SK-N-SH (cell line): ENCODE measurements around the gene DOK6. TPM values are rescaled to one million over a fixed set of nuclear protein-coding genes. Genes with fewer than 3 reads are reported as not detected.
"Not testable (repeated sequence)": the region's sequence is repeated elsewhere in the genome, so short reads cannot be mapped to it uniquely, and the experiment has no call there.

ENCODE experiments used
- CTCF ChIA-PET: fragments of 300-600, 350-600 bp; formaldehyde crosslinking; extraction: SDS; loops from one replicate; lab custom pipeline; 2021; lab: Yijun Ruan, JAX
- POLR2A ChIA-PET: fragments of 350-600 bp; sonication (Branson Sonifier 250); formaldehyde crosslinking; extraction: SDS; loops from one replicate; lab custom pipeline; 2020; ENCODE audit warnings: antibody characterized with exemption, inconsistent platforms; lab: Yijun Ruan, JAX
- DNase-seq: peaks from one replicate; pipeline ENCODE4 v3.0.0; 2012
- H2AFZ ChIP-seq: fragments of 200-600 bp; sonication (generic); 2 replicates; pipeline ENCODE4 v1.8.1; 2016; ENCODE audit warnings: antibody characterized with exemption, mild to moderate bottlenecking, low read depth
- H3F3A ChIP-seq: fragments of 200-600 bp; sonication (generic); replicated peaks from 2 replicates; pipeline ENCODE3; 2016; ENCODE audit warnings: antibody characterized with exemption, mild to moderate bottlenecking; ENCODE audit not compliant: insufficient read depth
- H3K27ac ChIP-seq, 2 experiments: fragments of 200-500 bp in 1 of 2; fragments of 200-600 bp in 1 of 2; sonication (Bioruptor generic) in 1 of 2; sonication (generic), shearing (Covaris generic) in 1 of 2; 2 replicates each; pipeline versions ENCODE4 v1.5.1 to v1.6.1; 2014 to 2016; ENCODE audit warnings: low read depth in 2 of 2, inconsistent platforms in 1 of 2, low read length in 1 of 2, mild to moderate bottlenecking in 1 of 2, mixed read lengths in 1 of 2
- H3K27me3 ChIP-seq: fragments of 200-600 bp; sonication (generic), shearing (Covaris generic); 2 replicates; pipeline ENCODE4 v1.6.1; 2016; ENCODE audit warnings: mixed run types; ENCODE audit not compliant: insufficient read depth
- H3K36me3 ChIP-seq, 2 experiments: fragments of 200-500 bp in 1 of 2; fragments of 200-600 bp in 1 of 2; sonication (Bioruptor generic) in 1 of 2; sonication (generic) in 1 of 2; replicated peaks in 1 of 2; 2 replicates each; pipeline versions ENCODE3 to v1.5.1; 2014 to 2016; ENCODE audit warnings: low read length in 1 of 2, mild to moderate bottlenecking in 1 of 2; ENCODE audit not compliant: insufficient read depth in 2 of 2, control insufficient read depth in 1 of 2
- H3K4me1 ChIP-seq, 2 experiments: fragments of 200-500 bp in 1 of 2; fragments of 200-600 bp in 1 of 2; sonication (Bioruptor generic) in 1 of 2; sonication (generic), shearing (Covaris generic) in 1 of 2; 2 replicates each; pipeline versions ENCODE4 v1.5.1 to v1.6.1; 2014 to 2016; ENCODE audit warnings: low read depth in 1 of 2, low read length in 1 of 2, mixed run types in 1 of 2; ENCODE audit not compliant: insufficient read depth in 2 of 2, control insufficient read depth in 1 of 2
- H3K4me2 ChIP-seq: fragments of 200-600 bp; sonication (generic), shearing (Covaris generic); 2 replicates; pipeline ENCODE4 v1.6.1; 2017; ENCODE audit warnings: mixed run types
- H3K4me3 ChIP-seq, 2 experiments: fragments of 200-500 bp in 1 of 2; fragments of 200-600 bp in 1 of 2; sonication (Bioruptor generic) in 1 of 2; sonication (generic), shearing (Covaris generic) in 1 of 2; 2 replicates each; pipeline versions ENCODE4 v1.5.1 to v1.8.1; 2014 to 2016; ENCODE audit warnings: low read depth in 2 of 2, inconsistent platforms in 1 of 2, low read length in 1 of 2, mild to moderate bottlenecking in 1 of 2, mixed read lengths in 1 of 2, moderate library complexity in 1 of 2
- H3K79me2 ChIP-seq: fragments of 200-600 bp; sonication (generic); 2 replicates; pipeline ENCODE4 v1.8.1; 2017; ENCODE audit warnings: mild to moderate bottlenecking; ENCODE audit not compliant: insufficient read depth
- H3K9ac ChIP-seq: fragments of 200-600 bp; sonication (generic); 2 replicates; pipeline ENCODE4 v1.6.1; 2017; ENCODE audit warnings: mixed run types
- H3K9me2 ChIP-seq: fragments of 200-600 bp; sonication (generic); 2 replicates; pipeline ENCODE4 v1.6.1; 2017; ENCODE audit warnings: mixed run types
- H3K9me3 ChIP-seq: fragments of 200-600 bp; sonication (generic); 2 replicates; pipeline ENCODE4 v1.6.1; 2017; ENCODE audit warnings: mixed run types, mild to moderate bottlenecking, moderate library complexity
- H4K20me1 ChIP-seq: fragments of 200-600 bp; sonication (generic); 2 replicates; pipeline ENCODE4 v1.6.1; 2017; ENCODE audit warnings: mild to moderate bottlenecking, mixed run types; ENCODE audit not compliant: insufficient read depth
- EP300 ChIP-seq, 2 experiments: IDR thresholded peaks; 2 replicates each; pipeline versions ENCODE4 v1.4.0 to v1.6.1; 2012; ENCODE audit warnings: borderline replicate concordance in 1 of 2, low read depth in 1 of 2, low read length in 1 of 2
- FOSL2 ChIP-seq: IDR thresholded peaks from 2 replicates; pipeline ENCODE4 v1.4.0; 2012; ENCODE audit warnings: low read depth, mild to moderate bottlenecking, moderate library complexity, borderline replicate concordance
- FOXJ3 ChIP-seq: sonication (generic); formaldehyde crosslinking; IDR thresholded peaks from 2 replicates; pipeline ENCODE4 v1.5.1; 2020; ENCODE audit warnings: mild to moderate bottlenecking, missing genetic modification reagents
- MEF2A ChIP-seq: IDR thresholded peaks from 2 replicates; pipeline ENCODE4 v1.4.0; 2012; ENCODE audit warnings: low read depth, borderline replicate concordance
- MXI1 ChIP-seq: IDR thresholded peaks from 2 replicates; pipeline ENCODE4 v1.6.1; 2012; ENCODE audit warnings: mild to moderate bottlenecking, low read depth, low read length, improper control_type of control experiment
- NFIC ChIP-seq: IDR thresholded peaks from 2 replicates; pipeline ENCODE4 v1.4.0; 2012; ENCODE audit warnings: borderline replicate concordance
- WGBS: methylation state at CpG from one replicate; pipeline ENCODE4 v1.1.6; 2017; ENCODE audit warnings: low lambda C conversion rate; 5-methylcytosine and 5-hydroxymethylcytosine counted together
- polyA plus RNA-seq, 3 experiments: library from polyadenylated mRNA; depleted of rRNA; stranded (reverse); fragments of >200 nt; gene quantifications; 2 replicates each; pipeline ENCODE4 v1.2.3, GENCODE V29; 2012
- TF ChIP-seq, protein P1 (sequence below): IDR thresholded peaks from 2 replicates; pipeline ENCODE4 v1.4.0; 2012; ENCODE audit warnings: low read depth, borderline replicate concordance
- TF ChIP-seq, protein P2 (sequence below): fragments of 150-350 bp; IDR thresholded peaks from 2 replicates; pipeline ENCODE4 v1.6.1; 2017; ENCODE audit warnings: antibody characterized with exemption, low read length, low read depth, borderline replicate concordance
- TF ChIP-seq, protein P3 (sequence below): IDR thresholded peaks from 2 replicates; pipeline ENCODE4 v1.6.1; 2012; ENCODE audit warnings: mild to moderate bottlenecking, low read depth, low read length, moderate library complexity

Gene DOK6
- polyA plus RNA-seq, 1 of the 3 experiments (the other 2 are of a cell fraction), result 3.9 TPM

DNA sequence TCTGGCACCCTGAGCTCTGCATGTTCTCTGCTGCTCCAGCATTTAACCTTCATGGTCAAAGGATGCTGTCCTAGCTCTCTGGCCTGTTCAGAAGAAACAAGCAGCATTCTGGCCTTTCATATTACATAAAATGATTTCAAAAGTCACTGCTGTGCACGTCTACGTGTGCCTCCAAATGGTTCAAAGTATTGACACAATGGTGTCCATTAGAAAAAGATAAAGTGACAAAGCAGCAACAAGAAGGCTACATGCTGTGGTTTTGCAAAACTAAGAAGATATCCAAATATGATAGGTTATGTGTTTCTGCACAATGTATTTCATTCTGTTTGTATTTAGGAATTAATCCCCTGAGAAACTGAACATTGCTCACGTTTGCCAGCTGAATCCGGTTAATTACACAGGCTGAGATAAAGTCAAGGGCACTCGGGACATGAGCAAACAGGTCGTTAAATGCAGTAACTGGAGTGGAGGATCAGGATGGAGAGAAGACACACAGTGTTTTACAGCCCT is 258.5 kb downstream of the DOK6 start:
- Histone ChIP-seq H3K4me2 (no peak overlapping the region), H3K79me2 (no peaks in the 10 kb centered on the region), H3K27me3 (no peaks in the 10 kb centered on the region), H4K20me1 (no peaks in the 10 kb centered on the region), H3F3A (no peaks in the 10 kb centered on the region), H3K4me1 (peaks cover 0 to 9% of the 10 kb centered on the region in 2 experiments; a peak in 2 of 4 replicates)
- 61% methylated on average over 6 of the region's 6 CpGs for whole genome bisulfite sequencing
- CTCF ChIA-PET, result no interaction called here
- peak; percentile 26 for DNase-seq
- TF ChIP-seq EP300 (IDR thresholded peaks at IDR 0.05; ENCODE audit: borderline replicate concordance in 1 of 2, low read depth in 1 of 2, low read length in 1 of 2) (peak in 1 of 2 experiments; percentile 15; a peak in 1 of 4 replicates), FOXJ3 (CRISPR knock-in tag) (no peak)
- TF ChIP-seq, all 33 proteins: peak for 1
- Histone ChIP-seq H3K36me3 (no peaks in the 10 kb centered on the region), H2AFZ (no peak overlapping the region), H3K9me3 (no peaks in the 10 kb centered on the region), H3K4me3 (no peak overlapping the region), H3K9ac (no peak overlapping the region), H3K27ac (peak overlapping the region in 1 of 2 experiments; percentile 39; a peak in 1 of 4 replicates), H3K9me2 (no peaks in the 10 kb centered on the region)
- POLR2A ChIA-PET, result no interaction called here

DNA sequence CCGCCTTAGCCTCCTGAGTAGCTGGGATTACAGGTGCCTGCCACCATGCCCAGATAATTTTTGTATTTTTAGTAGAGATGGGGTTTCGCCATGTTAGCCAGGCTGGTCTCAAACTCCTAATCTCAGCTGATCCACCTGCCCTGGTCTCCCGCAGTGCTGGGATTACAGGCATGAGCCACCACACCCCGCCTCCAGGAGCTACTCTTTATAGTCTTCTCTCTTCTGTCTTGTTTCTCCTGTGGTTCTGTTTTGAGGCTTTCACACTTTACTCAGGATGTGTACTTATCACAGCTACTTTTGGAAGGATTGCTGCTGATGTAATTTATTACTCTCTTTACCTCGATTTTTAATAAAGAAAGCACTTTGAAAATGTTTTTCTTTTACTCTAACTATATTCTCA is 261.4 kb downstream of the DOK6 start:
- H3K27me3 ChIP-seq, H3K9ac ChIP-seq, H2AFZ ChIP-seq, H3K4me1 ChIP-seq, CTCF ChIA-PET, POLR2A ChIA-PET, H3K9me2 ChIP-seq, H4K20me1 ChIP-seq, H3F3A ChIP-seq, H3K4me2 ChIP-seq, H3K4me3 ChIP-seq, H3K9me3 ChIP-seq, DNase-seq, H3K27ac ChIP-seq, H3K36me3 ChIP-seq, H3K79me2 ChIP-seq: not testable (repeated sequence)
- WGBS, result 91% methylated on average over 5 of the region's 5 CpGs

DNA sequence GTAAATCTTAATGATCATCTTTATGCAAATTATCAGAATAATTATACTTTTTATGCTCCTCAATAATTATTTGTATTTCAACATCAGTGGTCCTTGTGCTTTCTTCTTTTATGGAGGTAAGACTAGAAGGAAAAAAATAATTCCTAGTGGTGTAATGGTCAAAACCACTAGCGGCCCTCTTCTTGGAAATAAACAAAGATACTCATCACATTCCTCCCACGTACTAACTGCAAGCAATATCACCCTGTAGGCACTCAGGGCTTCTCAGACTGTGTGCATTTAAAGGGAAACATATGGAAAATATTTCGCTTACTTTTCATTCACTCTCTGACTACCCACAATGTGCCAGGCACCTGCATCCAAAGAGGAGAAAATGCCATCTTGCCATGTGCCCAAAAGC is 263.7 kb downstream of the DOK6 start:
- CTCF ChIA-PET, result no interaction called here
- Histone ChIP-seq H3K79me2 (no peaks in the 10 kb centered on the region), H3K4me3 (no peak overlapping the region), H3K9me3 (no peaks in the 10 kb centered on the region), H2AFZ (no peak overlapping the region), H3K4me1 (peaks cover 0 to 3% of the 10 kb centered on the region in 2 experiments; a peak in 2 of 4 replicates), H3K9me2 (no peaks in the 10 kb centered on the region), H3K9ac (no peak overlapping the region), H3K27me3 (no peaks in the 10 kb centered on the region), H3K4me2 (no peak overlapping the region), H3K36me3 (no peaks in the 10 kb centered on the region), H3F3A (no peaks in the 10 kb centered on the region), H3K27ac (no peak overlapping the region), H4K20me1 (no peaks in the 10 kb centered on the region)
- TF ChIP-seq NFIC (no peak), FOXJ3 (CRISPR knock-in tag) (no peak), MEF2A (no peak), FOSL2 (no peak), MXI1 (no peak)
- TF ChIP-seq, protein P1, sequence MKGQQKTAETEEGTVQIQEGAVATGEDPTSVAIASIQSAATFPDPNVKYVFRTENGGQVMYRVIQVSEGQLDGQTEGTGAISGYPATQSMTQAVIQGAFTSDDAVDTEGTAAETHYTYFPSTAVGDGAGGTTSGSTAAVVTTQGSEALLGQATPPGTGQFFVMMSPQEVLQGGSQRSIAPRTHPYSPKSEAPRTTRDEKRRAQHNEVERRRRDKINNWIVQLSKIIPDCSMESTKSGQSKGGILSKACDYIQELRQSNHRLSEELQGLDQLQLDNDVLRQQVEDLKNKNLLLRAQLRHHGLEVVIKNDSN, result no peak
- TF ChIP-seq, protein P2, sequence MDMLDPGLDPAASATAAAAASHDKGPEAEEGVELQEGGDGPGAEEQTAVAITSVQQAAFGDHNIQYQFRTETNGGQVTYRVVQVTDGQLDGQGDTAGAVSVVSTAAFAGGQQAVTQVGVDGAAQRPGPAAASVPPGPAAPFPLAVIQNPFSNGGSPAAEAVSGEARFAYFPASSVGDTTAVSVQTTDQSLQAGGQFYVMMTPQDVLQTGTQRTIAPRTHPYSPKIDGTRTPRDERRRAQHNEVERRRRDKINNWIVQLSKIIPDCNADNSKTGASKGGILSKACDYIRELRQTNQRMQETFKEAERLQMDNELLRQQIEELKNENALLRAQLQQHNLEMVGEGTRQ, result no peak
- TF ChIP-seq, protein P3, sequence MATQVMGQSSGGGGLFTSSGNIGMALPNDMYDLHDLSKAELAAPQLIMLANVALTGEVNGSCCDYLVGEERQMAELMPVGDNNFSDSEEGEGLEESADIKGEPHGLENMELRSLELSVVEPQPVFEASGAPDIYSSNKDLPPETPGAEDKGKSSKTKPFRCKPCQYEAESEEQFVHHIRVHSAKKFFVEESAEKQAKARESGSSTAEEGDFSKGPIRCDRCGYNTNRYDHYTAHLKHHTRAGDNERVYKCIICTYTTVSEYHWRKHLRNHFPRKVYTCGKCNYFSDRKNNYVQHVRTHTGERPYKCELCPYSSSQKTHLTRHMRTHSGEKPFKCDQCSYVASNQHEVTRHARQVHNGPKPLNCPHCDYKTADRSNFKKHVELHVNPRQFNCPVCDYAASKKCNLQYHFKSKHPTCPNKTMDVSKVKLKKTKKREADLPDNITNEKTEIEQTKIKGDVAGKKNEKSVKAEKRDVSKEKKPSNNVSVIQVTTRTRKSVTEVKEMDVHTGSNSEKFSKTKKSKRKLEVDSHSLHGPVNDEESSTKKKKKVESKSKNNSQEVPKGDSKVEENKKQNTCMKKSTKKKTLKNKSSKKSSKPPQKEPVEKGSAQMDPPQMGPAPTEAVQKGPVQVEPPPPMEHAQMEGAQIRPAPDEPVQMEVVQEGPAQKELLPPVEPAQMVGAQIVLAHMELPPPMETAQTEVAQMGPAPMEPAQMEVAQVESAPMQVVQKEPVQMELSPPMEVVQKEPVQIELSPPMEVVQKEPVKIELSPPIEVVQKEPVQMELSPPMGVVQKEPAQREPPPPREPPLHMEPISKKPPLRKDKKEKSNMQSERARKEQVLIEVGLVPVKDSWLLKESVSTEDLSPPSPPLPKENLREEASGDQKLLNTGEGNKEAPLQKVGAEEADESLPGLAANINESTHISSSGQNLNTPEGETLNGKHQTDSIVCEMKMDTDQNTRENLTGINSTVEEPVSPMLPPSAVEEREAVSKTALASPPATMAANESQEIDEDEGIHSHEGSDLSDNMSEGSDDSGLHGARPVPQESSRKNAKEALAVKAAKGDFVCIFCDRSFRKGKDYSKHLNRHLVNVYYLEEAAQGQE, result no peak
- WGBS, result 56% methylated on average over 3 of the region's 3 CpGs
- DNase-seq, result no peak
- POLR2A ChIA-PET, result no interaction called here
